ENCODE data around the gene CADM4. TPM values are rescaled to one million over a fixed set of nuclear protein-coding genes. Genes with fewer than 3 reads are reported as not detected.

Gene CADM4
- total and polyA plus RNA-seq, 11 donors = 4.6 to 13.2 (median 8.7) TPM

GRCh38 chr19:43660301-43660970 is 20.8 kb upstream of the CADM4 start:
- peaks cover 0 to 9% (median 2%) of the 10 kb centered on the region in 12 donors for H3K9me3 ChIP-seq
- ATAC-seq (no peak), DNase-seq (no peak)
- H3K27me3 ChIP-seq = no peaks in the 10 kb centered on the region
- H3K27ac ChIP-seq = no peak overlapping the region
- no peak overlapping the region for H3K4me3 ChIP-seq
- 86 to 89% (median 86%) methylated on average over 7 of the region's 7 CpGs for WGBS, 4 donors
- intact Hi-C loops (cut with DNase I) = loop anchor here in 2 of 10 donors (10.0 kb wide), 1 partner anchor 126 kb away; the partner anchor contains the start of gene ZNF575 (in 2 of the 2)
- H3K36me3 ChIP-seq = peaks cover 0 to 84% (median 15%) of the 10 kb centered on the region in 9 donors
- peaks cover 0 to 22% (median 0%) of the 10 kb centered on the region in 12 donors for H3K4me1 ChIP-seq
- no peak for TF ChIP-seq CTCF (IDR thresholded peaks at IDR 0.05)
- TF ChIP-seq POLR2A (IDR thresholded peaks at IDR 0.05) = no peak

GRCh38 chr19:43658494-43658893 is 18.8 kb upstream of the CADM4 start:
- H3K36me3 ChIP-seq = peaks cover 0 to 90% (median 27%) of the 10 kb centered on the region in 9 donors
- TF ChIP-seq POLR2A (IDR thresholded peaks at IDR 0.05) = no peak
- TF ChIP-seq CTCF (IDR thresholded peaks at IDR 0.05) = no peak
- DNase-seq = no peak

GRCh38 chr19:43658001-43658400 is 18.4 kb upstream of the CADM4 start:
- H3K9me3 ChIP-seq = peaks cover 0 to 9% (median 2%) of the 10 kb centered on the region in 12 donors
- ATAC-seq = no peak
- no peak for TF ChIP-seq CTCF (IDR thresholded peaks at IDR 0.05)
- no peak for TF ChIP-seq POLR2A (IDR thresholded peaks at IDR 0.05)
- H3K27ac ChIP-seq = no peak overlapping the region
- H3K4me3 ChIP-seq = no peak overlapping the region
- 91 to 97% (median 92%) methylated on average over 2 of the region's 2 CpGs for WGBS, 4 donors
- peaks cover 0 to 95% (median 29%) of the 10 kb centered on the region in 9 donors for H3K36me3 ChIP-seq
- H3K4me1 ChIP-seq = no peaks in the 10 kb centered on the region
- no peak for DNase-seq
- no peaks in the 10 kb centered on the region for H3K27me3 ChIP-seq
- intact Hi-C loops (cut with DNase I) = loop anchor here in 6 of 10 donors (5.0 to 10.0 kb wide), 4 partner anchors 63 to 213 kb away; partner anchors contain the start of genes IRGQ (in 1 of the 6) and ZNF576 (in 1 of the 6)

More at GRCh38 chr19:43658494-43658893, 18.8 kb upstream of the CADM4 start:
- peaks cover 0 to 9% (median 2%) of the 10 kb centered on the region in 12 donors for H3K9me3 ChIP-seq
- H3K4me1 ChIP-seq = peaks cover 0 to 3% (median 0%) of the 10 kb centered on the region in 12 donors
- H3K27me3 ChIP-seq = no peaks in the 10 kb centered on the region
- no peak overlapping the region for H3K4me3 ChIP-seq
- H3K27ac ChIP-seq = no peak overlapping the region
- WGBS, 4 donors = 95 to 98% (median 97%) methylated on average over 8 of the region's 8 CpGs
- no peak for ATAC-seq
- intact Hi-C loops (cut with DNase I) = loop anchor here in 6 of 10 donors (5.0 to 10.0 kb wide), 4 partner anchors 64 to 214 kb away; partner anchors contain the start of genes IRGQ (in 1 of the 6) and ZNF576 (in 1 of the 6)

- ATAC-seq (no peak), DNase-seq (no peak)
- Histone ChIP-seq H3K27ac (no peak overlapping the region), H3K27me3 (no peaks in the 10 kb centered on the region), H3K36me3 (peaks cover 0 to 98% (median 30%) of the 10 kb centered on the region in 9 donors), H3K4me1 (peaks cover 0 to 4% (median 0%) of the 10 kb centered on the region in 12 donors), H3K4me3 (no peak overlapping the region), H3K9me3 (peaks cover 0 to 9% (median 2%) of the 10 kb centered on the region in 12 donors)
- no peak for TF ChIP-seq POLR2A (IDR thresholded peaks at IDR 0.05)
- no peak for TF ChIP-seq CTCF (IDR thresholded peaks at IDR 0.05)
- 84 to 91% (median 90%) methylated on average over 6 of the region's 6 CpGs for WGBS, 4 donors
- intact Hi-C loops (cut with DNase I) = loop anchor here in 6 of 10 donors (5.0 to 10.0 kb wide), 4 partner anchors 62 to 212 kb away; partner anchors contain the start of genes IRGQ (in 1 of the 6) and ZNF576 (in 1 of the 6)
These were observed 16.8 kb upstream of the CADM4 start for GRCh38 chr19:43656436-43656835.
